SK-N-DZ (cell line): ENCODE measurements around the gene ZNF680.
"Not testable (repeated sequence)": the region's sequence is repeated elsewhere in the genome, so short reads cannot be mapped to it uniquely, and the experiment has no call there.

Source experiments
- DNase-seq: peaks from one replicate; pipeline ENCODE4 v3.0.0-alpha.2; 2015; ENCODE audit warnings: low spot score

Gene ZNF680

DNA sequence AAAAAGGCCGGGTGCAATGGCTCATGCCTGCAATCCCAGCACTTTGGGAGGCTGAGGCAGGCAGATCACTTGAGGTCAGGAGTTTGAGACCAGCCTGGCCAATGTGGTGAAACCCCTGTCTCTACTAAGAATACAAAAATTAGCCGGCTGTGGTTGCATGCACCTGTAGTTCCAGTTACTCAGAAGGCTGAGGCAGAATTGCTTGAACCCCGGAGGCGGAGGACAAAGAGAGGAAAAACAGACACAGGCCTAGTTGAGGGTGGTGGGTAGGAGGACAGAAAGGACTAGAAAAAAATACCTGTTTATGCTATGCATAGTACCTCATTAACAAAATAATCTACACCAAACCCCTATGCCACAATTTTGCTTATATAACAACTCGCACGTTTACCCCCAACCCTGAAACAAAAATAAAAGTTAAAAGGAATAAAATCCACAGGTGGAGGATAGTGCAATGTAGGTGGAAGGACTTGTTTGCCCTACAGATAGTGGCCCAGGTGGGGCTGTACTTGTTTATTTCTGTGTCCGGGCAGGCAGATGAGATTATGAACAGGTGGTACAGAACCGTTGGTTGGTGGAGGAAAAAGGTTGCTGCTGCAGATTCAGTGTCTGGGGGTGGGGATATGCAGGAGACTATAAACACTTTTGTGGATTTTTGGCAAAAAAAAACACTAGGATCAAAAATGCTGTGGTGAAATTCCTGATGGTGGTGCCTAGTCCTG is 5.1 kb downstream of the ZNF680 start:
- no peak for DNase-seq

DNA sequence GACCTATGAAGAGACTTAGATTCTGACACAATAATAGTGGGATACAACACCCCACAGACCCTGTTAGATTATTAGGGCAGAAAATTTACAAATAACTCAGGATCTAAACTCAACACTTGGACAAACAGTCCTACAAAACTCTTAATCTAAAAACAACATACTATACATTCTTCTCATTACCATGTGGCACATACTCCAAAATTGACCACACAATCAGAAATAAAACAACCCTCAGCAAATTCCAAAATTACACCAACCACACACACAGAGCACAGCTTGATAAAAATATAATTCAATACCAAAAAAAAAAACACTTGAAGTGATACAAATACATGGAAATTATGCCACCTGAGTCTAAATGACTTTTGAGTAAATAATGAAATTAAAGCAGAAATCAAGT is 7.8 kb downstream of the ZNF680 start:
- no peak for DNase-seq

DNA sequence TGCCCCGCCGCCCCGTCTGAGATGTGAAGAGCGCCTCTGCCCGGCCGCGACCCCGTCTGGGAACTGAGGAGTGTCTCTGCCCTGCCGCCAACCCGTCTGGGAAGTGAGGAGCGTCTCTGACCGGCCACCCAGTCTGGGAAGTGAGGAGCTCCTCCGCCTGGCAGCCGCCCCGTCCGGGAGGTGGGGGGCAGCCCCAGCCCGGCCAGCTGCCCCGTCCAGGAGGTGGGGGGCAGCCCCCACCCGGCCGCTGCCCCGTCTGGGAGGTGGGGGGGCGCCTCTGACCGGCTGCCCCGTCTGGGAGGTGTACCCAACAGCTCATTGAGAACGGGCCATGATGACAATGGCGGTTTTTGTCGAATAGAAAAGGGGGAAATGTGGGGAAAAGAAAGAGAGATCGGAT is 8.7 kb downstream of the ZNF680 start:
- not testable (repeated sequence) for DNase-seq

DNA sequence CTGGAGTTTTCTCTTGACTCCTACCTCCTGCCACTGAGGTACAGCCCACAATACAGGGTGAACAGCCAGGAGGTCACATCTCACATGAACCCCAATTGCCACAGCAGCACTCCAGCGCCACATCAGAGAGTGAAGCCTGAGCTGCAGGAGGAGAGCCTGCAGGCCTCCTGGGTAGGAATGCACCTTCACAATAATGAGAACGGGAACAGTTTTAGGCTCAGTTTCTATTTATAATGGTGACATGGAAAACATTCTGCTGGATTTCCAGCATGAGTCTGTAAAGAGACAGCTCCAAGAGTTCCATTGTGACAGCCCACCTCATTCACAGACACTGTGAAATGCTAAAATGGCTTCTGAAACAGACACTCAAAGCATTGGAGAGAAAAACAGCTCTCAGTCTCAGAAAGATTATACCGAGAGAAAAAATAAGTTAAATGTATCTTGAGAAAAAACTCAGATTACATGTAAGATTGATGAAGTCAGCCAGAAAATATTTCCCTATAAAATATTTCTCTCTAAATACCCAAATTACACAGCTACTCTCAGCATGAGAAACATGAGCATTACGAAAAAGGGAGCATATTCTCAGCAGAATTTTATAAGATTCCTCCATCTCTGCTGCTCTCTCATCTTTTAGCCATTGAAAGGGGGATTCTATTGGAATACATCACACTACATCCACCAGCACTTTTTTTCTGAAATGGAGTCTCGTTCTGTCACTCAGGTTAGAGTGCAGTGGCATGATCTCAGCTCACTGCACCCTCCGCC is 11.3 kb downstream of the ZNF680 start:
- no peak for DNase-seq

DNA sequence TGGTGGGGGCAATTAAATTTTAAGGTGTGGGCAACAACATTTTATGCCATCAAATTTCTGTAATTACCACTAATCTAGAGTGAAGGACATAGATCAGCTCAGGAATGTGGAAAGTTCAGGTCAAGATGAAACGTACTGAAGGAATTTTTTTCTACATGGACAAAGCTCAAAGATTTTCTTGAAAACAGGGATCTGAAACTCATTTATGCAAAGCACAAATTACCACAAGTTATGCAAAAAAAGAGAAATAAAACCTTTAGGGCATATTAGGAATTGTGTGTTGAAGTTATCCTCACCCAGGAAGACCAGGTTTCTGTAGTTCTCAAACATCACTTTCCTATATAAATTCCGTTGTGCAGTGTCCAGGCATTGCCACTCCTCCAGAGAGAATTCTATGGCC is 18.9 kb downstream of the ZNF680 start:
- DNase-seq: no peak

DNA sequence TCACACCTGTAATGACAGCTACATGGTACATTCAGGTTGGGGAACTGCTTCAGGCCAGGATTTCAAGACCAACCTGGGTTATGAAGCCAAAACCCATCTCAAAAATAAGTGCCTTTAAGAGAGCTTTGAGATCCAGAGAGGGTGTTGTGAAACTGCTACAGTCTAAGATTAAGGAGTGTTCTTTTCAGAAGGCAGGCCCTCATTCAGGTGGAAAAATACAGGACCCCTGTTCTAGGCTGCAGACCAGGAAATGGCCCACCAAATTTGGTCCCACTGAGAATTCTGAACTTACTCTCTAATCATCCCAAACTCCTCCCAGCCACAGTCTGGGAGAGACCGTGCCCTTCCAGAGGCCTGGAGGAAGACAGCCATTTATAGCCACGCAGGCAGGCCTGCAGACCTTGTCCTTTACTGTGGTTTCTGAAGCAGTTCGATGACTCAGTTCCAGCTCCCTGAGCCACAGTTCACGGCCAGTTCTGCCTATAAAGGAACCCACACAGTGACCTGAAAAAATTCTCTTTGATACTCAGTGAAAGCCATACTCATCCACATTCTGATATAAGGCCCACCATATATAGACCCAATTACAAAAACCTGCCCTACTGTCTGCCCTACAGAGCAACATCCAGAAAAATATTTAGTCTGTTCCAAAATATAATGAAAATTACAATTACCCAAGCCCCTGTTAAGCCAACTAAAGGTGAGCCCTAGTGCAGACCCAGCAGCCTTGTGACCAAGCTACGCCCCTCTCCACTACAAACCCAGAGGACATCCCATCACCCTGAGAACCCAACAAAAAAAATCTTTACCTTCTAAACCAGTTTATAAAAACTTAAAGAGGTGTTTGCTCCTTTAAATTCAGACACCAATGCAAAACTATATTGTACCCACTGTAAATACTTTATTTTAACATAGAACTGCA is 21.2 kb downstream of the ZNF680 start:
- DNase-seq: no peak

DNA sequence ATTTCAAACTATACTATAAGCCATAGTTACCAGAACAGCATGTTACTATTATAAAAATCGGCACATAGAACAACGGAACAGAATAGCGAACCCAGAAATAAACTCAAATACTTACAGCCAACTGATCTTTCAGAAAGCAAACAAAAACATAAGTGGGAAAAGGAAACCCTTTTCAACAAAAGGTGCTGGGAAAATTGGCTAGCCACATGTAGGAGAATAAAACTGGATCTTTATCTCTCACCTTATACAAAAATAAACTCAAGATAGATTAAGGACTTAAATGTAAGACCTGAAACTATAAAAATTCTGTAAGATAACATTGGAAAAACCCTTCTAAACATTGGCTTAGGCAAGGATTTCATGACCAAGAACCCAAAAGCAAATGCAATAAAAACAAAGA is 29.1 kb downstream of the ZNF680 start:
- DNase-seq: no peak

DNA sequence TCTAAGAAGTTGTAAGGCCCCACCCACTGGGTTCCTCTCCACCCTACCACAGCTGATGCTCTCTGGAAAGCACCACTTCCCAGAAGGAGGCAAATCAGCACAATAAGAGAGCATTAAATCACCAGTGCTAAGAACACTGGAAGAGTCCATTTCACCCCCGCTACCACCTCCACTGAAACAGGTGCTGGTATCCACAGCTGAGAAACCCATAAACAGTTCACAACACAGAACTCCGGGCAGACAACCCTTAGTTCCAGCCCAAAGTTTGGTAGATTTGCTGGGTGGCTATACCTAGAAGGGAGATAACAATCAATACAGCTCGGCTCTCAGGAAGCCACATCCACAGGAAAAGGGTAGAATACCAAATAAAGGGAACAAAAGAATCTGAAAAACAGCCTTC is 34.1 kb downstream of the ZNF680 start:
- no peak for DNase-seq

DNA sequence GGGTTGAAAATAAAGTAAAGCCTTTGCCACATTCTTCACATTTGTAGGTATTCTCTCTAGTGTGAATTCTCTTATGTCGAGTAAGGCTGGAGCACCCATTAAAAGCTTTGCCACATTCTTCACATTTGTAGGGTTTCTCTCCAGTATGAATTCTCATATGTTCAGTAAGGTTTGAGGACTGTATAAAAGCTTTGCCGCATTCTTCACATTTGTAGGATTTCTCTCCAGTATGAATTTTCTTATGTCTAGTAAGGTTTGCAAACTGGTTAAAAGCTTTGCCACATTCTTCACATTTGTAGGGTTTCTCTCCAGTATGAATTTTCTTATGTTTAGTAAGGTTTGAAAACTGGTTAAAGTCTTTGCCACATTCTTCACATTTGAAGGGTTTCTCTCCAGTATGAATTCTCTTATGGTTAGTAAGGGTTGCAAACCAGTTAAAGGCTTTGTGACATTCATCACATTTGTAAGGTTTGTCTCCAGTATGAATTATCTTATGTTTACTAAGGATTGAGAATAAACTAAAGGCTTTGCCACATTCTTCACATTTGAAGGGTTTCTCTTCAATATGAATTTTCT is 41.4 kb downstream of the ZNF680 start:
- no peak for DNase-seq

DNA sequence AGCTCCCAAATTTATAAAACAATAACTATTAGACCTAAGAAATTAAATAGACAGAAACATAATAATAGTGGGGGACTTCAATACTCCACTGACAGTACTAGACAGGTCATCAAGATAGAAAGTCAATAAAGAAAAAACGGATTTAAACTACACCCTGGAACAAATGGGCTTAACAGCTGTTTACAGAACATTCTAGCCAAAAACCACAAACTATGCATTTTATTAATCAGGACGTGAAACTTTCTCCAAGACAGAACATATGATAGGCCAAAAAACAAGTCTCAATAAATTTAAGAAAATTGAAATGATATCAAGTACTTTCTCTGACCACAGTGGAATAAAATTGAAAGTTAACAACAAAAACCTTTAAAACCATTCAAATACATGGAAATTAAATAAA is 46.4 kb downstream of the ZNF680 start:
- no peak for DNase-seq

DNA sequence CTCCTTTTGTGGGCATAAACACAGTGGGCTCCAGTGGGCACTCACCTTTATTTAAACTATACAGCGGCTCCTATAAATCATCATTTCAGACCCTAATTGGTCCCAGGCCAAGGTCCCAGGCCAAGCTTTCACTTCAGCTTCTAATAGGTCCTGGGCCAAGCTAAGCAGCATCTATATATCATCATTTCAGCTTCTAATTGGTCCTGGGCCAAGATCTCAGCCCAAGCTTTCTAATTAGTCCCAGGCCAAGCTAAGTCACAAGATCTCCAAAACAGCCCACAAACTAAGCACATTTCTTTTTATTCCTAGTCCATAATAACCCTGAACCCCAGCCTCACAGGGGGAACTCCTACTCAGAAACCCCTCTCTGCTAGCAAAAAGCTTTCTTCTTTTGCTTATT is 47.1 kb downstream of the ZNF680 start:
- DNase-seq: no peak

DNA sequence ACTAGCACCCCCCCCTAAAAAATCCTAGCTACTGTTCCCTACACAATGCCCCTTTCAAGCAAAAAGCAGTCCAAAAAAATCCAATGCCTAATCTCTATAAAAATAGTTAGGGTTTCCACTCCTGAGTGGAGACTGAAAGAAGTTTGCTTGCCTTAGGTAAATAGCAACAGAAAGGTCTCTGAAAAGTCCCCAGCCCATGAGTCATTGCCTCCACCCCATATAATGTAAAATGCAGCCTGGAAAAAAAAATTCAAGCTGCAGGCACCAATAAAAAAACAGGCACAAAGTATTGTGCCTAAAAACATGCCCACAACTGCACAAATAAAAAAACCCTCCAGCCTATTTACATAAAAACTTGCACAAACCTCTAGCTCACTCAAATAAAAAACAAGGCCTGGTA is 47.5 kb downstream of the ZNF680 start:
- DNase-seq: no peak

DNA sequence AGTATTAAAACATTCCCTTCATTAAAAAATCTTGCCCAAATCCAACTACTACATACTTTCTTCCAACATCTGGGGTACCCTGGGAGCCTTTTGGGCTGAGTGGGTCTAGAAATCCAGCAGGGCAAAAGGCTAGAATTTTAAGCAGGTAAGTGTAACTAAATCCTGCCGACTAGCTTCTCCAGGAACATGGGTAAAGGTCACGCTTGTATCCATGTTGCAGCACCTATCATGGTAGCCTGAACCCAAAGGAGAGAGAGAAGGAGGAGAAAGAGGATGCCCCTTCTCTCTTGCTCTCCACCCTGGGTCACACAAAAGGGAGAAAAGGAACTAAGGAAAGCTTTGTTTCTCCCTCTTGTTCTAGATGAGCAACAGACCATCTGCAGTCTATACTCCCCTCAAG is 53.3 kb downstream of the ZNF680 start:
- DNase-seq: no peak

DNA sequence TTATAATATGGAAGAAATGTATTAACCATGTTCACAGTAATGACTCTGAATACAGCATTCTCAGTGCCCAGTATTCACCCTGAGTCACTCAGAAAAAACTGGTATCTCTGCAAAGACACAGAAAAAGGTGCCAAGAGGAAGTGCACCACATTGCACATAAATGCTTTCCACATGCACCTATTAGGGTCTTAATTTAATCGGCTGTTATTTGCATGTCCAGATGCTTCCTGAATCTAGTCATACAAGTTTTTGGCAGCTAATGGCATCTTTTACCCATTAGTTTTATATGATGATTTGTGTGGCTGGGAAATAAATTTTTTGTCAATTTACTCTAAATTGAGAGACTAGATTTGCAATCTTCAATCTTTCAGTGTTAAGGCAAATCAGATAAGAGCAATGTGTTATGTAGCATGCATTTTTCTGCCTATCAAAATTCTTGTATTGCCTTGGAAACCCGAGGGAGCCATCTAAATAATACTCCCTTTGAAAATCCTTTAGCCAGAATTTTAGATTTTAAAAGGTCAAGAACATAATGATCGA is 58.2 kb downstream of the ZNF680 start:
- DNase-seq: no peak

DNA sequence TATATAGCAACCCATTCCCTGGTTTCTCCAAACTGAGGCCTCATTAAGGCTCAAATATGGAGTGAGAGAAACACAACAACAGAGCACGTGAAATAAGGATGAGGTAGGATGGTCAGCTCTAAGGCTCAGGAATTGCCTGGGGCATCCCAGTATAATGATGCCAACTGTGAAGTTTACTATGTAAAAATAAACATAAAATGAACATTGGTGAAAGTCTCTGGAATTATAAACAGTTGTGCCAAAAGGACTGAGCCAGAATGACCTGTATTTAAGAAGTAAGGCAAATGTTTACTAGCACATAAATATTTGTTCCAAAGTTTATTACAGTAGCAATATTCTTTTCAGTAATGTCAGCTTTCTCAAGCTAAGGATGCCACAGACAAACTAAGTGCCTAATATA is 64.6 kb downstream of the ZNF680 start:
- DNase-seq: no peak

DNA sequence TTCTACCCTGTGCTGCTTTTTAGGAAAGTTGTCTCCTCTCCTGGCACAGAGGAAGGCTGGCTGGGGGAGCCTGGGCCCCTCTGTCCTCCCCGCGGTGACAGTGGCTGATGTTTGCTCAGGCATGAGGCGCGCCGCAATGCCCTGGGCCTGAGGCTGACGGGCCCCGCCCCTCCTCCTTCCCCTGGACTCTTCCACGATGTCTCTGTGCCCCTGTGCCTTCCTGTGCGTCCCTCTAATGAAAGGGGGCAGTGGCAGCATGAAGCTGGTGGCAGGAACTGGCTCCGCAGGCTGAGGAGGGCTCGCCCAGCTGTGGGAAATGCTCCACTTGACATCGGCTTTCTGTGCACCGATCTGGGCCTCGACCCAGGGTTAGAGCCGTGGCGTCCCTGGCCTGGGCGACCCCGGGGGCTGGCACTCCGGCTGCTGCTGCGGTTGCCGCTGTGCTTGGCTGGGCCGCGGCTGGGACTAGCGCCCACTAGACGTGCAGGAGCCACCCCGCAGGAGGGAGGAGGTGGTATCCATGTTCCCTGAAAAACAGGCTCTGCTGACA is 67.9 kb downstream of the ZNF680 start:
- DNase-seq: no peak

DNA sequence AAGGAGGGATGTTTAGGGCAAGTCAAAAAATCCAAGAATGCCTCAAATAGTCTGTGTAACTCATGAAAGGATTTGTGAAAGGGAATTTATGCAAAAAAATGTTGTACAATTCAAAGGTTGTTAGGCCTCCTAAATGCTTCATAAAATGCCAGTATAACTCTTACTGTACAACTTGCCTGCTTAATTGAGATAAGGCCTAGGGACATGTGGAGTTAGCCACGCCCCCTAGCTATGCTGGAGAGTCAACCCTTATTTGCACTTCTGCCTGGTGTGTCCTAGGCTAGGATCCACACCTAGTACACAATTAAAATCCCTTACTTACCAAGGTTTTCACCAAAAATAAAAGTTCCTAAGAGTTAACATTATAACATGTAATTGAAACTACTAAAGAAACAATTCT is 77.2 kb downstream of the ZNF680 start:
- DNase-seq: no peak
